Mononuclear cell (primary cell): ENCODE results near the gene BACE2. TPM values are rescaled to one million over a fixed set of nuclear protein-coding genes. Genes with fewer than 3 reads are reported as not detected.

Experiments
- H3K27me3 ChIP-seq: 2 replicates; pipeline ENCODE4 v1.6.0; 2011; ENCODE audit warnings: low read length, control low read depth; ENCODE audit not compliant: insufficient read depth
- H3K4me1 ChIP-seq: 2 replicates; pipeline ENCODE4 v1.5.1; 2011; ENCODE audit warnings: mild to moderate bottlenecking, low read length, control low read depth; ENCODE audit not compliant: insufficient read depth
- H3K4me3 ChIP-seq: 2 replicates; pipeline ENCODE4 v1.5.1; 2011; ENCODE audit warnings: mild to moderate bottlenecking, low read length, moderate library complexity
- H3K9me3 ChIP-seq: 2 replicates; pipeline ENCODE4 v1.5.1; 2011; ENCODE audit warnings: low read depth, mild to moderate bottlenecking, control low read depth, low read length
- total RNA-seq: library from RNA; depleted of rRNA; stranded (reverse); fragments of >200 nt; gene quantifications from one replicate; pipeline ENCODE4 v1.2.3, GENCODE V29; 2012

BACE2 gene
- total RNA-seq, 1 donor, result 2.3 TPM

DNA sequence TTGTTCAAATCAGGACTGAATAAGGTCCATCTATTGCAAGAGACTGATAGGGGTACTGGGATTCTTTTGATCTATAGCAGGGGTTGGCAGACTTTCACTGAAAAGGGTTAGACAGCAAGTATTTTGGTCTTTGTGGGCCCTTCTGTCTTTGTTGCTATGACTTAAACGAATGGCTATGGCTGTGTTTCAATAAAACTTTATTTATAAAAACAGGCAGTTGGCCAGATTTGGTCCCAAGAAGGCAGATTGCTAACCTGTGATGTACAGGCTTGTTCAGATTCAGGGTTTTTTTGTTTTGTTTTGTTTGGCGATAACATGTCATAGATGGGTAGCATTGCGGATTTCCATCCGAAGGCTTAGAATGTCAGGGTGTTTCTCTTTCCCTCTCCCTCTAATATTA lies 3.9 kb upstream of the BACE2 start:
- H3K4me3 ChIP-seq, result no peak overlapping the region
- H3K4me1 ChIP-seq, result peaks cover 5% of the 10 kb centered on the region
- H3K27me3 ChIP-seq, result peaks cover 13% of the 10 kb centered on the region
- H3K9me3 ChIP-seq, result no peaks in the 10 kb centered on the region

DNA sequence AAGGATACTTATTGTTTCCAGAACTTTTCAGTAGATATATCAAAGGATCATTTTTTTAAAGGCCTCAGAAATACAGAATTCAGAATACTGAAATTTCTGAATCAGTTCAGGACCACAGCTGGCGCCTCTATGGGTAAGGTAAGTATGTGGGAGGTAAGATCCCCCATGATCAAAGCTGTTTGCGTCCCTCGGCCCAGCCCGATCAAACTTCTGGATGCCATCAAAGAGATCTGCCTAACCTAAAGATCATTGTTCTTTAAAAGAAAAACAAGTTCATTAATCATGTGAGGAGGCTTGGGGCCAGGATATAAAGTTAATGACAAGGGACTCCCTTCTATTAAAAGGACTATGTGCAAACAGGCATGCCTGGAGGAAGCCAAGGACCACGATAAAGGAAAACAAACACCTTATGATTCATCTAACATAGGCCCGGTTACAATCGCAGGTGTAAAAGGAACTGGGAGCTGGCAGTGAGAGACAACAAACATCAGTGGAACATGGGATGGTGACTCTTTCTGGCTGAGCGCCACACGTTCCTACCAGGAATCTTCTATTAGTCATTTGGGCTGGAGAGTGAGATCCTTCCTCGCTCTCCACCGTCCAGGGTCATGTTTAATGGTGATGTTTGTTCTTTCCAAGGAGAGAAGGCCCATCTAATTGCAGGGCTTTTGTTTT lies 2.8 kb upstream of the BACE2 start:
- H3K4me3 ChIP-seq, result no peak overlapping the region
- H3K4me1 ChIP-seq, result peaks cover 5% of the 10 kb centered on the region
- peaks cover 24% of the 10 kb centered on the region for H3K27me3 ChIP-seq
- H3K9me3 ChIP-seq, result no peaks in the 10 kb centered on the region

DNA sequence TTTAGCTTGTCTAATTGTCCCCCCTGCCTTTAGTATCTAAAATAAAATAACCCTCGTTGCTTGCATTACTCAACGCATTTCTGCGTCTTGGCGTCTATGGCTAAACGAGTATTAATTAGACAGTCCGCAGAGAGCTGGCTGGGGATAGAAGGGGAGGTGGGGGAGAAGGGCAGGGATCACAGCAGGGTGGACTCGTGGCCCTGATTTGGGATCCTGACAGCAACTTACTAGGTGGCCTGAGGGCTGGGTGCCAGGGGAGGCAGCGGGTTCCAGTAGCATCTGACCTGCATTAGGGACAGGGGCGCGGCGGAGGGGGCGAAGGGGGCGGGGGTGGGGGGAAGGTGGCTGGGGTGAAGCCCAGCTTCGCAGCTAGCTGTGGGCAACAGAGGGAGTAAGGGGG lies 1.1 kb upstream of the BACE2 start:
- Histone ChIP-seq H3K27me3 (peaks cover 34% of the 10 kb centered on the region), H3K4me1 (peaks cover 5% of the 10 kb centered on the region), H3K4me3 (no peak overlapping the region), H3K9me3 (no peaks in the 10 kb centered on the region)

DNA sequence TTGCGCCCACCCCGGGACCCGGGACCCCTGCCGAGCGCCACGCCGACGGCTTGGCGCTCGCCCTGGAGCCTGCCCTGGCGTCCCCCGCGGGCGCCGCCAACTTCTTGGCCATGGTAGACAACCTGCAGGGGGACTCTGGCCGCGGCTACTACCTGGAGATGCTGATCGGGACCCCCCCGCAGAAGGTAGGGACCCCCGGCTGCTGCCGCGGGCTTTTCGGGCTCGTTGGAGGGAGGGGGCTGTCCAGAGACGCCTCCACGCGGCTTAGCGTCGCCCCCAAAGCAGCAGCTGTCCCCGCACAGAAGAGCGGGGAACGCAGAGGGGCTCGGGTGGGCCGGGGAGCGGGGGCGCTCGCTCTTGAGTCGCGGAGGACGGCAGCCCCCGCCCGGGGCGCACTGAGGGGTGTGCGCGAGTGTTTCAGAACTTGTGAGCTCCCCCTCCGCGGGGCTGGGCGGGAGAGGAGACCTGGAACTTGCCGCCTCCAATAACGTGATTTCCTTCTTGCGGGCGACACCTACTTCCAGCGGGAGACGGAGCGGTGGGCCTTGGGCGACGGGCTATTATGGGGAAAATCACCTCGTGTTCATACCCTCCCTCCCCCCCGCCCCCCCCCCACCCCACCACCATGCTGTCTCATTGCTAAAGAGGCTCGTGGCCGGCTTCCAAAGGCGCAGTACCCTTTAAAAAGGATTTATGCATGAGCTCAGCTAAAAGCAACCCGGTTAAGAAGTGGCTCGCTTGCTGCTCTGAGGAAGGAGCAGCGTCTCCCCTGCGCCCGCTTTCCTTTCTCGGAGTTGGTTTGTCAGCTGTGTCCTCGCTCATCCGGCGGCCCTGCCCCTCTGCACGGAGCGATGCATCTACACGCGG lies 664 bp downstream of the BACE2 start:
- Histone ChIP-seq H3K9me3 (no peaks in the 10 kb centered on the region), H3K27me3 (peaks cover 34% of the 10 kb centered on the region), H3K4me3 (peak overlapping the region; percentile 30), H3K4me1 (peaks cover 5% of the 10 kb centered on the region)

DNA sequence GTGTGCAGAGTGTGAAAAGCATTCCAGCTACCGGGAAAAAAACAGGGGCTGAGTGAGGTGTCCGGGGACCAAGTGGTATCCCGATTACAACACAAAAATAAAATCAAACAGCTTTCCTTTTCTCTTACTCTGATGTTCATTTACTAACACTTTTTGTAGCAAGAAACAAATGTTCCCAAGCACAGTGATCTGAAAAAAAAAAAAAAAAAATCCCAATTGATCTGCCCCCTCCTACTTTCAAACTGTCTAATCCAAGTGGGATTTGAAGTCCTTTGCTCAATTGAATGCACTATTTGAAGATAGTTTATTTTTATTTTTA lies 1.3 kb downstream of the BACE2 start:
- H3K4me1 ChIP-seq, result peaks cover 5% of the 10 kb centered on the region
- no peaks in the 10 kb centered on the region for H3K9me3 ChIP-seq
- H3K4me3 ChIP-seq, result no peak overlapping the region
- peaks cover 34% of the 10 kb centered on the region for H3K27me3 ChIP-seq

DNA sequence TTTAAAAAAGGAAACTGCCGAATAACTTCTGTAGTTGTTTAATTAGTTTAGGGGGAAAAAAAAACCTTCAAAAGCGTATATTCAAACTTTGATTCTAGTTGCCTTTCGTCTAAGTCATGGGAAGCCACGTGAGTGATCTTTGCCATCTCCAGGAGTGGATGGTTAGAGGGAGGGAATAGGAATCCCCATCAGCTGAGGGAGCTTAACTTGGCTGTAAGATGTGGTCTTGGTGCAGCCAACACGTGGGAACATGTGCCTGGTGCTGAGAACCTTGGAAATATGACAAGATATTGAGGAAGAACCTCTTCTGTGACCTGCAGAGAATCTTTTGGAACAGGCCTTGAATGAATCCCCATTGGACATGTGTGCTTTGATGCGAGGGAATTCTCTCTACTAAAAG lies 1.7 kb downstream of the BACE2 start:
- peaks cover 5% of the 10 kb centered on the region for H3K4me1 ChIP-seq
- no peaks in the 10 kb centered on the region for H3K9me3 ChIP-seq

DNA sequence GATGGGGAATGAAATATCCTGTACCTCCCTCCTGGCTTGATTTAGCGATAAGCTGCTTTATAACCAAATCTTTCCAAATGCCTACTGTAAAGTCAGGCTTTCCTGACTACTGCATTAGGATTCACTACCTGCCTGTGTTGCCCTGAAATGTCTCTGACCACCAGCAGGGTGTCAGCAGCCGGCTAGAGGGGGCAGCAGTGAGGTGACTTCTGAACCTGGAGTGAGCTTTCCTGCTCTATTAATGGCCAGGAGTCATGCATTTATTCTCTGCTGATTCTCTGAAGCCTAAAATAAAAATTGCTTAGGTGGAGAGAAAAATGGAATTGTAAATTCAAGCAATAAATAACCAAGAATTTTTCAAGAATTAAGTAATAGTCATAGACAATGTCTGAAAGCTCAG lies 2.5 kb downstream of the BACE2 start:
- no peaks in the 10 kb centered on the region for H3K9me3 ChIP-seq
- H3K27me3 ChIP-seq, result peaks cover 31% of the 10 kb centered on the region
- peaks cover 5% of the 10 kb centered on the region for H3K4me1 ChIP-seq
- no peak overlapping the region for H3K4me3 ChIP-seq

More for the DNA sequence above, 1.7 kb downstream of the BACE2 start:
- no peak overlapping the region for H3K4me3 ChIP-seq
- H3K27me3 ChIP-seq, result peaks cover 34% of the 10 kb centered on the region

DNA sequence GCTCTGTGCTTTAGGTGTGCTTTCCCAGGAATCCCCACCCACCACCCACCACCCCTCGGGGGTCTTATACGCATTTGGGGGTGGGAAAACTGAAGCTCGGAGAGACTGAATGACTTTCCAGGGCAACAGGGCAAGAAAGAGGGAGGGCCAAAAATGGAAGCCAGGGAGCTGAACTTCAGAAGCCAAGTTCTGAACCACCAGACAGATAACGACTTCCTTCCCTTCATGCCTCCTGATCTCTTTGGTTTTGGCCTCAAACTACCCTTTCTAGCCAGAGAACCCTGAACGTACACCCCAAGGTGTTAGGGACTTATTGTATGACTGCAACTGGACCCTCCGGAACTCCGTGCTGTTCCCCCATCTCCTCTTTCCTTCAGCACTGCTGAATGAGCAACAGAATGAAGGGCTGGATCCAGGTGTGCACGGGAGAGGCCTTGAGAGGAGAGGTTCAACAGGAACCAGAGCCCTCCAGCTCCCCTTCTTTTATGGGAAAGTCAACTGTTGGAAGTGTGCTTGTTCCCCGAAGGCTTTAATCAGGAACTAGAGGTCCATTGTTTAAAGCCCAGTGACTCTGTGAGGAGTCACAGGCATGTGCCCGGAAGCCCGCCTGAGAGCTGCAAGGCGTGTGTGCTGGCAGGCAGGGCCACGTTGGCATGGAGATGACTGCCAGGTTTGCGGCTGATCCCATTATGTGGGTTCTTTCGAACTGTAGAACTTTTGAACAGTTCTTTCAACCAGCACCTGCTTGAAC lies 3.1 kb downstream of the BACE2 start:
- Histone ChIP-seq H3K4me1 (peaks cover 5% of the 10 kb centered on the region), H3K4me3 (no peak overlapping the region), H3K27me3 (peaks cover 26% of the 10 kb centered on the region), H3K9me3 (no peaks in the 10 kb centered on the region)

DNA sequence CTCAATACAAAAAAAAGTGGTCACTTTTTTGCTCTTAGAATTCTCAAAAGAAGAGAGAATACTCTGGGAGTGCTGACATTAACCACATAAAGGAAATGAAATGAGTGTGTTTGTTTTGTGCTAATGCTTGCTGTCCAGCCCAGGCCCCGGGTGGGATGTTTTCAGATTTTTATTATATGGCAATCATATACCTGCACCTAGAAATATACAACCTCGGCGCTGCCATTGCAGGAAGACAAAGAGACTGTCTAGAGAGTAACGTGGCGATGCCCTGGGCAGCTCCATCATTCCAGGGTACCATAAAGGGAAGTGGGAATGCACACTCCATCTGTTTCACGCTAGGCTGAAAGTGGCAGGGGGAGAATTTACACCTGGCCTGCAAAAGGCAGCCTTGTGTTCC lies 7.1 kb downstream of the BACE2 start:
- Histone ChIP-seq H3K4me1 (no peaks in the 10 kb centered on the region), H3K9me3 (no peaks in the 10 kb centered on the region), H3K27me3 (peaks cover 11% of the 10 kb centered on the region), H3K4me3 (no peak overlapping the region)

DNA sequence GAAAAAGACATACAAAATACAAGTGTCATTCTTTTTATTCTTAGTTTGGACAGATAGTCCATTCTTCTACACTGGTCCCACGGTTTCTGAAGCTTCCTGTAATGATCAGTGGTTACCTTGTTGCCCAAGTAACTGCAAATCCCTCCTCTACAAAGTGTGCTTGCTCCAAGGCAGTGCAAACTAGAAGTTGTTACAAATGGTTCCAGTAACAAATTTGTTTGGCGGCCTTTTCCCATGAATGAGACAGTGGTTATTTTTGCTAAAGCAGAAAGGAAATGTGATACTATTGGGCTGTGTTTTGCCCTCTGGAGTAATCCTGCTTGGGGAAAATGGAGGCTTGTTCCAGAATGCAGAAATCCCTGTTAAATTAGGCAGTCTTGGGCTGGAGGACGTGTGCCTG lies 8.9 kb downstream of the BACE2 start:
- Histone ChIP-seq H3K4me3 (no peak overlapping the region), H3K4me1 (no peaks in the 10 kb centered on the region), H3K9me3 (no peaks in the 10 kb centered on the region), H3K27me3 (no peaks in the 10 kb centered on the region)

DNA sequence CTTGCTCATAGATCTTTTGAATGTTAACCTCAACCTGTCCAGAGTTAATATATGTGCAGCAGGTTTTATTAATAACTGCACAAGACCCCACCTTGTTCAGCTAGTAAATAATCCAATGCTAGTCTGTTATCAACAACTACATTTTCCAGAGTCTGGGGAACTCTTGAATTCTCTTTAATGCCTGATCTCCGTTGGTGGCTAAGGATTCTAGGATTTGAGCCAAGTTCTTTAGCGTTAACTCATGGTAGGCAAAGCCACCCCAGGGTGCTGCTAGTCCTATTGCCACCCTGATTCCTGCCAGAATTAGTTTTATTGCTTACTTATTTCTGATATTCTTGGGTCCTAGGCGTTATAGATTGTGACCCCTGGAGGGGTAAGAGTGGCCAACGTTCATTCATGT lies 12.8 kb downstream of the BACE2 start:
- no peaks in the 10 kb centered on the region for H3K27me3 ChIP-seq
- H3K4me3 ChIP-seq, result no peak overlapping the region
- no peaks in the 10 kb centered on the region for H3K4me1 ChIP-seq
- H3K9me3 ChIP-seq, result no peaks in the 10 kb centered on the region

DNA sequence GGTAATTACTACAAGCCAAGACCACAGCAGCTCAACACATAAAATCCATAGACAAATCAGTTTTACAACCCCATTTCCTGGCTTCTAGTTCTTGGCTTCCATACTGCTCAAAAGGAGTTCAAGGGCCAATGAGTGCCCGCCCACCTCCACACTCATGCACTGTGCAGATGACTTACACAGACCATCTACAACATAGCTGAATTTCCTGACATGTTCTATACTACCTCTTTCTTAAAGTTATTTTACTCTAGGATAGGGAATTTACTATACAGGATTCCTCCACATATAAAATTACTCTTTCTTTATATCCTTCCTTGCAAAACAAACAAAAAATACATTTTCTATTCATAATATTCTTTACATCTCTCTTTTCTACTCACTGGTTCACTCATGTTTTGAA lies 14.6 kb downstream of the BACE2 start:
- no peaks in the 10 kb centered on the region for H3K27me3 ChIP-seq
- H3K4me1 ChIP-seq, result peaks cover 7% of the 10 kb centered on the region
- no peak overlapping the region for H3K4me3 ChIP-seq
- no peaks in the 10 kb centered on the region for H3K9me3 ChIP-seq

DNA sequence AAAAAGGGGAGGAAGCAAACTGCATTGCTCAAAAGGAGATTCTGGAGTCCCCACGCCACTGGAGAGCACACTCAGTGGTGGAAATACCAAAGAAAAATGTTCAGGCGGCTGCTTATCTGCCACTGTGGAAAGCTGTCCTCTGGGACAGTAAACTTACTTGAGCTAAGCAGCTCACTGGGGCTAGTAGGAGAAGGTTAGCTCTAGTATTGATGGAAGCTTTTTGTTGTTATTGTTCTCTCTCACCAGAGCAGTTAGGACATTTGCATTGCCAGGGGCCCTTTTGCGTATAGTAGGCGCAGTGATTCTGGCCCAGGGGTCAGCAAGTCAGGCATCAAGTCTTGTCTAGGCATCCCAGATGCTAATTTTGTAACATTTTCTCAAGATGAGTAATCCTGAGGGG lies 15.6 kb downstream of the BACE2 start:
- H3K9me3 ChIP-seq, result no peaks in the 10 kb centered on the region
- peaks cover 7% of the 10 kb centered on the region for H3K4me1 ChIP-seq
- H3K27me3 ChIP-seq, result no peaks in the 10 kb centered on the region
- H3K4me3 ChIP-seq, result no peak overlapping the region

DNA sequence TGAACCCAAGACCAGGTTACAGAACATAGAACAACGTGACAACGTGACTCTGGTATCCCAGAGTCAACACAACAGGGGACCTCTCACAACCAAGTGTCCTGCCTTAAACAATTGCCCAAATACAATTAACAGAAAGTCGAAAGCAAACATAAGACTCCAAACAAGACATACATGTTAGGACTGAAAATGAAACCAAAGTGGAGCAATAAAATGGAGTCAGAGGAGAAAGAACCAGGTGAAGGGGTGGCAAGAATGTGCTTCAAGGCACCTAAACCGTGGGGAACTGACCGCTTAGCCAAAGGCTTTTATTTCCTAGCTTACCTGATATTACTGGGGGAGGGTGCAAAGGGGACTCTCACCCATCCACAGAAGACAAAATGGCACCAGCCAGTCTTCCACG lies 17.8 kb downstream of the BACE2 start:
- H3K4me1 ChIP-seq, result peaks cover 7% of the 10 kb centered on the region
- H3K4me3 ChIP-seq, result no peak overlapping the region
- H3K9me3 ChIP-seq, result no peaks in the 10 kb centered on the region
- no peaks in the 10 kb centered on the region for H3K27me3 ChIP-seq

DNA sequence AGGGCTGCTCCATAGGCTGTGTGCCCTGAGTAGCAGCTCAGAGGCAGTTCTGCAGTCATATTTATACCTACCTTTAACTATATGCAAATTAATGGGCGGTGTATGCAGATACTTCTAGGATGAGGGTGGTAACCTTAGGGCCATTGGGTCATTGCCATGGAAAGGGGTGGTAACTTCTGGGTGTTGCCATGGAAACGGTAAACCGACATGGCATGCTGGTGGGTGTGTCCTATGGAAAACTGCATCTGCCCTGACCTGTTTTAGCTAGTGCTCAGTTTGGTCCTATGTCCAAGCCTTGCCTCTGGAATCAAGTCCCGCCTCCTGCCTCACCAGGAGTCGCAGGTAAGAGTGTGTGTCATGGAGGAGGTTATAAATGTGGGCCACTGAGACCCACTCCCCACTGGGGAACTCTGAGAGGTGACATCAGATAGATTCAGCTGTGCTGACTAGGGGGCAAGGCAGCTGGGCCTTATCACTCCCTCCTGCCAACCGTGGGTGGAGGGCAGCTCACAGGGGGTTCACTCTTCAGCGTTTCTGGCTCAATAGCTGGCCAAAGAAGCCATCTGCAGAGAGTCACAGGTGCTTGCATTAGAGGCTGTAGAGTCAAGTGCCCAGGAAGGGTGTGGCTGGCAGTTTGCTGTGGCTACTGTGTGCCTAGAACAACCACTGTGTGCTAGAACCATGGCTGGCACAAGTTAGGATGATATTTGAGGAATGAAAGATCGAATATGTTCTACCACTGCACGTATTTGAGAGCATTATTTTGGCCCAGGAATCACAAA lies 19.0 kb downstream of the BACE2 start:
- Histone ChIP-seq H3K27me3 (no peaks in the 10 kb centered on the region), H3K4me1 (peaks cover 7% of the 10 kb centered on the region), H3K4me3 (no peak overlapping the region), H3K9me3 (no peaks in the 10 kb centered on the region)
